HG03280 (cell line): ENCODE measurements around the gene SUSD4.
"Not testable (repeated sequence)": the region's sequence is repeated elsewhere in the genome, so short reads cannot be mapped to it uniquely, and the experiment has no call there.

Experiments
- ATAC-seq: cut with Tn5 transposase; IDR thresholded peaks from one replicate; pipeline ENCODE4 v1.9.1; 2021; ENCODE audit warnings: mild to moderate bottlenecking, moderate library complexity; ENCODE audit not compliant: unreplicated experiment

Gene SUSD4

DNA sequence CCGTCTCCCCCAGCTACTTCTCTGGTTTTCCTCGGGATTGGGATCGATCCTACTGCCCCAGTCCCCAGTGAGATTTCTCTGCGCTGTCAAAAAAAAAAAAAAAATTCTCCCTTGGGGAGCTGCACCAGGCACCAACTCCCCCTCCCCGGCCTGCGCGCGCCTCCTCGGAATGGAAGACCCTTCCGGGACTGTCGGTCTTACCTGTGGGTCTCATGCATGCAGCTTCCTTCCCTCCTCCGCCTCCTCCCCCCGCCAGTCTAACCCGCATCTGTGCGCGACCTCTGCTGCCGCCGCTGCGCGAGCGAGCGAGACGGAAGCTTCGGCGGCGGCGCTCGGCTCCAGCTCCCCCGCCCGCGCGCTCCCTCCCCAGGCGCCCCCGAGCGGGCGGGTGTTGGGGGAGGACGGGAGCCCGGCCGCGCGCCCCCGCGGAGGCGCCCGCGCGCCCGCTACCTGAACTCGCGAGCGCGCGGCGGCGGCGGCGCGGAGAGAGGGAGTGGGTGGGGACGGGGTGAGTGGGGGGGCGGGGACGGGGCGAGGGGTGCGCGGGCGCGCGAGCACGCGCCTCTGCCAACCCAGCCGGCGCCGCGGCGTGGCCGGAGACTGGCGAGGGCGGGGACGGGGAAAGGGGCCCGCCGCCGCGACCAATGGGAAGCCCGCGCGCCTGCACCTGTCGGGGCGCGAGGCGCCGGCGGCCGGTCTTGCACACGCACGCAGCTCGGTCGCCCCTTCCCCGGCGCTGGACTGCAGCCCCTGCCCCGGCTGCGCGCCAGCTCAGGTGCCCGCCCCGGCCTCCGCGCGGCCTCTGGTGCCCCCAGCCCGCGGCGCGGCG is at the start of gene SUSD4:
SUSD4 (minus strand) TSS at position 321 of the 829 bp plus-strand sequence. CDS start 751 bp downstream, outside the sequence.
- ATAC-seq = no peak

GRCh38 chr1:223413216-223413615 is 49.2 kb upstream of the SUSD4 start:
- ATAC-seq = no peak

DNA sequence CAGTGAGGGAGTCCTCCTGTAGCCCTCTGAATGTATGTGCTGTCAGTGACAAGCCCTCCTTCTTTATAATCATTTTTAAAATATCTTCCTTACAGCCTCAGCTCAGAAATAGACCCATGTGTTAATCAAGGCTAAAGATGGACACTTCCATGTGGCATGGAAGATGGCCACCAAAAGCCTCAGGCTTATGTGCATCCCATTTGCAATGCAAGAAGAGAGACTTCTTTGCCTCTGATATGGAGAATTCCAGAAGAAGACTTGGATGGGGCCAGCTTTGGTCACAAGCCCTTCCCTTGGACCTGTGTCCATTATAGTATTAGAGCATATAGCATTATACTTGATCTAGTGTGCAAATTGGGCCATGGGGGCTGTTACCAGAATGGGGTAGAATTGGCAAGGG is 47.7 kb upstream of the SUSD4 start:
- no peak for ATAC-seq

GRCh38 chr1:223411309-223411708 is 47.3 kb upstream of the SUSD4 start:
- ATAC-seq = no peak

GRCh38 chr1:223410036-223410435 is 46.1 kb upstream of the SUSD4 start:
- ATAC-seq = no peak

DNA sequence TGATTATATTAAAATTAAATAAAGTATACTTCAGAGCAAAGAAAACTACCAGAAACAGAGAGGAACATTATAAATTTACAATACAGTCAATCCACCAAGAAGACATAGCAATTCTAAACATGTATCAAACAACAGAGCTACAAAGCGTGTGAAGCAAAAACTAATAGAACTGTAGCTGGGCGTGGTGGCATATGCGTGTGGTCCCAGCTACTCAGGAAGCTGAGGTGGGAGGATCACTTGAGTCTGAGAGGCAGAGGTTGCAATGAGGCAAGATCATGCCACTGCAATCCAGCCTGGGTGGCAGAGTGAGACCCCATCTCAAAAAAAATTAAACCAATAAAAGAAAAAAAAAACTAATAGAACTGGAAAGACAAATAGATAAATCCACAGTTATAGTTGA is 41.5 kb upstream of the SUSD4 start:
- ATAC-seq = no peak

DNA sequence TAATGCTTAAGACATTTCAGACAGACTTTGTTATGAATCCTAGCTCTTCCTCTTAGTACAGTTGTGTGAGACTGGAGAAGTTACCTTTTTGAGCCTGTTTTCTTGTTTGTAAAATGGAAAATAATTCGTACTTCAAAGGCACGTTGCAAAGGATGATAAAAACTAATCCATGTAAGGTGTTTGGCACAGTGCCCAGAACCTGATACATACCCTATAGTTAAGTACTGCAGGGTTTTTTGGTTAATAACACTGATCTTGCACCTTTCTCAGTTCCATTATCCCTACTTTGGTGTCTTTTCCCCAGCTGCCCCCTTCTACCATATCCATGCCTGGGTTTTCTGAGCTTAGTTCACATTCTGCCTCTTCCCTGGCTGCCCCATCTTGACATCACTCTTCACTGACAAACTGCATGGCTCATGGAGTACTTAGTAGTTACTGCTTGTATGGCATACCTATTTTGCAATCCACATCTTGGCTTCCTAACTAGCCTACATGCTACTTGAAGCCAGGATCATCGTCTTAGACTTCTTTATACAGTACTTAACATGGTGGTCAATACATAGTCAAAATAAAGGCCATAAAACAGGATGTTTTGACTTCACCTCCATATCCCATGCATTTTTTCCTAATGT is 39.3 kb upstream of the SUSD4 start:
- ATAC-seq = no peak

GRCh38 chr1:223402790-223403142 is 38.8 kb upstream of the SUSD4 start:
- ATAC-seq = no peak

GRCh38 chr1:223401873-223402789 is 38.2 kb upstream of the SUSD4 start:
- no peak for ATAC-seq

DNA sequence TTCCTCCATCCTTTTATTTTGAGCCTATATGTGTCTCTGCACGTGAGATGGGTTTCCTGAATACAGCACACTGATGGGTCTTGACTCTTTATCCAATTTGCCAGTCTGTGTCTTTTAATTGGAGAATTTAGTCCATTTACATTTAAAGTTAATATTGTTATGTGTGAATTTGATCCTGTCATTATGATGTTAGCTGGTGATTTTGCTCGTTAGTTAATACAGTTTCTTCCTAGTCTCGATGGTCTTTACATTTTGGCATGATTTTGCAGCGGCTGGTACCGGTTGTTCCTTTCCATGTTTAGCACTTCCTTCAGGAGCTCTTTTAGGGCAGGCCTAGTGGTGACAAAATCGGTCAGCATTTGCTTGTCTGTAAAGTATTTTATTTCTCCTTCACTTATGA is 35.4 kb upstream of the SUSD4 start:
- ATAC-seq = not testable (repeated sequence)

GRCh38 chr1:223394706-223395105 is 30.7 kb upstream of the SUSD4 start:
- no peak for ATAC-seq

DNA sequence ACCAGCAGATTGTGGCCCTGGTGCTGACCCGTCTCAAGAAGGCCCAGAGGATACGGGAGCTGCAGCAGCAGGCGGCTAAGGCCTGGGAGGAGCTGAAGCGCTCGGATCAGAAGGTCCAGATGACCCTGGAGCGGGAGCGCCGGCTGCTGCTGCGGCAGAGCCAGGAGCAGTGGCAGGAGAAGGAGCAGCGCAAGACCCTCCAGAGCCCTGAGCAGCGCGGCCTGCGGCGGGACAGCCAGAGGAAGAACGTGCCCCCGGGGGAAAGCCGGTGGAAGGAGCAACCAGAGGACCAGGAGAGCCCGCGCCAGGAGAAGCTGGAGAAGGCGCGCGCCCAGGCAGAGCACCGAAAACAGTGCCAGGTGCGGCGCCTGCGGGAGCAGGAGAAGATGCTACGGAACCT is 30.3 kb upstream of the SUSD4 start:
- no peak for ATAC-seq

GRCh38 chr1:223393275-223394214 is 29.6 kb upstream of the SUSD4 start, which contains the start of gene CCDC185:
Gene CCDC185, plus strand, starts transcription at chr1:223393415. Its CDS starts 61 bp downstream, at chr1:223393476.
- no peak for ATAC-seq

DNA sequence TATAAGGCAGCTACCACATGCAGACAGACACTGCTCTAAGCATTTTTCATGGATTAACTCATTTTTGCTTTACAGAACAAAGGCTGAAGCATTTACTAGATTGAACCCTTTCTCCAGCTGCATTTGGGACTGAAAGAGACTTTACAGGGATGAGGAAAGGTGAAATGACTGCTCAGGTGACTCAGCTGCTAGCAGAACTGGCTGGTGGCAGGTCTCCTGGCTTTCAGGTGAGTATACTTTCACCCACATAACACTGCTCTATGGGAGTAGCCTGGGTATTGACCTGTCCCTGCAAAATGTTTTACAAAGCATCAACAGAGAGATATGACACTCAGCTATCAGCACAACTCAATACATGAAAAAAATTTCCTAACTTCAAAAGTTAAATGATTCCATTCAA is 26.6 kb upstream of the SUSD4 start:
- ATAC-seq = no peak

GRCh38 chr1:223386013-223386412 is 22.0 kb upstream of the SUSD4 start:
- no peak for ATAC-seq

- no peak for ATAC-seq
Measured at GRCh38 chr1:223378754-223379153, 14.8 kb upstream of the SUSD4 start.

DNA sequence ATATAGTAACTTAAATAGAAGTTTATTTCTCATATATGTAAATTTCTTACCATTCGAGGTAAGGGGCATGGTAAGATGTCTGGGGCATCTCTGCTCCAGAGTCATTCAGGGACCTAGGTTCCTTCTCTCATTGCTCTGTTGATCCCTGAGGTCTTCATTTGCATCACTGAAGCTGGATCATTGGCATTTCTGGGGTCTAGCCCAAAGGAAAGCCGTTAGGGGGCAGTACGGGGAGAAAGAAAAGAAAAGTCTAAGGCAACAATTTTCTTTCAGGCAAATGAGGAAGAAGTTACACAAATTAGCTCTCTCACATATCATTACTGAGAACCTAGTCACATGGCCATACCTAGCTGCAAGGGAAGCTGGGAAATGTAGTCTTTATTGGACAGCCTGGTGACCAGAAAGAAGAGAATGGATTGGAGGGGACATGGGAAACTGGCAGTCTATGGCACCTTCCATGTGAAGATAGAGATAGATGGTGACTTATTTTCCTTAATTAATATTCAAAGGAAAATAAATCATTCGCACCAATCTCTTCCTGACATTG is 10.2 kb upstream of the SUSD4 start:
- no peak for ATAC-seq

DNA sequence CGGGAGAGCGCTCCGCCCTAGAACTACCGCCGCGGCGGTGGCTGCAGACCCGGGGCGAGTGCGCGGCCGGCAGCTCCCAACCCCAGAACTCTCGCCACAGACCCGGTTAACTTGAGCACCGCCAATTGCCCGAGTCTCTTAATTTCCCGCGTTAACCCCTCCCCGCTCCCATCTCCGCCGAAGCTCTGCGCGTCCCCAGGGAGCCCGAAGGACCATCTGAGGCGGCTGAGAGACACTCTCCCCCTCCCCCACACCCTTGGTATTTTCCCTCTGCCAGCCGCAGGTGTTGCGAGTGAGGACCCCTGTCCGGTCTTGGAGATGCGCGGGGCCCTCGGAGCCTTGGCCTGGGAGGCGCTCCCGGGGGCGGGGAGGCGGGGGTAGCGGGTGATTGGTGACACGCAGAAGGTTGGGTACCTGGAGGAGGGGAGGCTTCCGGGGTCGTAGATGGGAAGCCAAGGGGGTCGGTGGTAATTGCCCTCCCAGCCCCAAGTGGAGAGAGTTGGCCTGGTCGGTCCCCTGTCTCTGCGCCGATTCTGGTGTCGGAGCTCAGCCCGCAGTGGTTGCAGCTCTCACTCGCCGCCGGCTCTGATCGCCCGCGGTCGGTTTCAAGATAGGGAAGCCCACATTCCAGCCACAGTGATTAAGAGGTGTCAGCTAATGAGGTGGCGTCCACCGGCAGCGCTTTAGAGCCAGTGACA is 858 bp upstream of the SUSD4 start:
- ATAC-seq = no peak
